GM12801 (cell line): ENCODE measurements around the gene BST1.

Experiments
- TF ChIP-seq, protein P1 (sequence below): IDR thresholded peaks from one replicate; pipeline ENCODE4 v1.5.1; 2011; ENCODE audit warnings: control low read depth; ENCODE audit not compliant: insufficient read length; ENCODE audit errors: extremely low read depth

Gene BST1

DNA sequence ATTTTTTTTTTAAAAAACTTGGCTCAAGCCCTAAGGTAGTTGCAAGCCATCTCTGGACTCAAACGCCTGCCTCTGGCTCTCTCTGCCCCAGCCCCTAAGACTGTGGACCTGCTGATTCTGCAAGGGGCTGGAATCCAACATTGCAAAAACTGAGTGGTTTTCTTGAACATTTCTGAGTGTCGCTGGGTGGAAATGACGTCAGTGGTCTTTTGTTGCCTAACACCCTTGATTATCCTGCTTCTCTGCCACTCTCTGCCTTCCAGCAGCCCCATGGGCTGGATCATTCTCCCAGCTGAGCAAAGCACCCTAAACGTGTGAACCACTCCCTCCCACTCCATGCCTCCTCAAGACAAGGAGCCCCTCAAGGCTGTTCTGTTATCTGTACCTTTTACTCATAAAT is 16.6 kb downstream of the BST1 start:
- TF ChIP-seq, protein P1, sequence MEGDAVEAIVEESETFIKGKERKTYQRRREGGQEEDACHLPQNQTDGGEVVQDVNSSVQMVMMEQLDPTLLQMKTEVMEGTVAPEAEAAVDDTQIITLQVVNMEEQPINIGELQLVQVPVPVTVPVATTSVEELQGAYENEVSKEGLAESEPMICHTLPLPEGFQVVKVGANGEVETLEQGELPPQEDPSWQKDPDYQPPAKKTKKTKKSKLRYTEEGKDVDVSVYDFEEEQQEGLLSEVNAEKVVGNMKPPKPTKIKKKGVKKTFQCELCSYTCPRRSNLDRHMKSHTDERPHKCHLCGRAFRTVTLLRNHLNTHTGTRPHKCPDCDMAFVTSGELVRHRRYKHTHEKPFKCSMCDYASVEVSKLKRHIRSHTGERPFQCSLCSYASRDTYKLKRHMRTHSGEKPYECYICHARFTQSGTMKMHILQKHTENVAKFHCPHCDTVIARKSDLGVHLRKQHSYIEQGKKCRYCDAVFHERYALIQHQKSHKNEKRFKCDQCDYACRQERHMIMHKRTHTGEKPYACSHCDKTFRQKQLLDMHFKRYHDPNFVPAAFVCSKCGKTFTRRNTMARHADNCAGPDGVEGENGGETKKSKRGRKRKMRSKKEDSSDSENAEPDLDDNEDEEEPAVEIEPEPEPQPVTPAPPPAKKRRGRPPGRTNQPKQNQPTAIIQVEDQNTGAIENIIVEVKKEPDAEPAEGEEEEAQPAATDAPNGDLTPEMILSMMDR = no peak

DNA sequence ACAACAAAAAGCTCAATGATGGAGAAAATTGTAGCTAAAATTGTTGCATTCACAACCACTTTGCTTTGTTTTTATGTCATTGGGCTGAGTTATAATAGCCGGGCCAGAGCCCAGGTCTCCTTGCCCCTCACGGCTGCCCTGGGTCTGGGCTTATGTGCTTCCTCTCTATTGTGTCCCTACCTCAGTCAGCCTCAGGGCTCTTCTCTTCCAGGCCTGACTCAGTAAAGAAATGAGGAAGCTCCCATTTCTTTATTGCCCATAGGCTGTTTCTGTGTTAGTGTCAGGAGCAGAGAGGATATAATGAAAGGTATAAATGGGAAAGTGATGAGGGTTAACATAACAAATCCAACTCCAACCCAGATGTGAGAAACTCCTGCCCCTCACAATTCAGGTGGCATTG is 18.0 kb downstream of the BST1 start:
- TF ChIP-seq, protein P1 = no peak

DNA sequence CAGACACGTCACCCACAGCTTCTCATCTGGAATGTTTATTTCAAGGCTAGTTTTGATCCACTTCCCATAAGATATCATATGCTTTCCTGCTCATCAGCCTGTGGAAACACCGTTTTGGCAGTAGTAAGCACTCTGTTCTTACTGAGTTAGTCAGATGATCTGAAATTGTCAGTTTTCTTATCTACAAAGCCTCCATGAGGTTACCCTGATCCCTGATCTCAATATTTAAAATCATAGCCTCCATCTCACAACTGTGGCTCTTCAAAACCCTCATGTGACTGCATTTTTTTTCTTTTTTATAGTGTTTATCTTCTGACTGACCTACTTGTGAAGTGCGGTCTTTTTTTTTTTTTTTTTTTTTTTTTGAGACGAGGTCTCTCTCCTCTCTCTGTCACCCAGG is 22.7 kb downstream of the BST1 start:
- TF ChIP-seq, protein P1 = no peak

DNA sequence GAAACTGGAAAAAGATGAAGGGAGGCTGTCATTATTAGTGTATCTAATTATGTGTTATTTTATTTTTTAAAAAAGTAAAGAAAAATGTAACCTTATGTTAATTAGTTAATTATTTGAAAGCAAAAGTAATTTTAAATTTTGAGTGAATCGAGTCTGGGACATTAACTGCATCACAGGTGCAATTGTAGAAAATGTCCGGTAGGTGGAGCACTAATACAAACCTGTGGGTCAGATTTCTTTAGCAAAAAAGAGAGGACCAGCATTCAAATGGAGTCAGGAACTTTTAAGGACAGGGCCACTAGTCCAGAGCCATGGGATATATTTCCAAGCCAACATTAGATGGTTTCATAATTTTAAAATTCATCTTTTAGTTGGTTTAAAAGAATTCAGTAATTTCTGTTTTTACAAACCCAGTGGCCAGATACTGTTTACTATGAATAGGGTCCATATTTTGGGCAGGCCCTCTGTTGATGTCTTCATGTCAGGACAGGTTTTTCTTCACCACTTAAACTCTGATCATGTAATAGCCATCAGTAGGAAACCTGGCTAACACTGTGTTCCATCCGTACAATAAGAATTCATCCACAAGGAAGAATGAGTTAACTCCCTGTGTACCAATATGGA is 27.2 kb downstream of the BST1 start:
- TF ChIP-seq, protein P1 = peak; percentile 1

DNA sequence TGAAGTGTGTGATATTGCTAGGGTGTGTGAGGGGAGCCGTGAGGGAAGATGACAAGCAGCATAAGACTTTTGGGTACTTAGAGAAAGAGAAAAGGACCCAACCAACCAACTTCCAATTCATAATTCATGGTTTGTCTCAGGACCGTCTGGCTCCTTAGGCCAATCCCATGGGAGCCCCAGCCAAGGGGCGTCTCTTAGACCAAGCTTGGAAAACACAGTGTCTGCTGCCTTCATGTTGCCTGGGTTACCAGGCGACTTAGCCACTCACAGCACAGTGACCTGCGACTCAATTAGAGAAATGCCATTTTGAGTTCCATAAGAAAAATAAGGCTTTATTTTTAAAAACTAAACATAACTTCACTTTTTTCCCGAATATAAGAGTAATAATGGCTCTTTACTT is 32.7 kb downstream of the BST1 start:
- TF ChIP-seq, protein P1 = no peak

DNA sequence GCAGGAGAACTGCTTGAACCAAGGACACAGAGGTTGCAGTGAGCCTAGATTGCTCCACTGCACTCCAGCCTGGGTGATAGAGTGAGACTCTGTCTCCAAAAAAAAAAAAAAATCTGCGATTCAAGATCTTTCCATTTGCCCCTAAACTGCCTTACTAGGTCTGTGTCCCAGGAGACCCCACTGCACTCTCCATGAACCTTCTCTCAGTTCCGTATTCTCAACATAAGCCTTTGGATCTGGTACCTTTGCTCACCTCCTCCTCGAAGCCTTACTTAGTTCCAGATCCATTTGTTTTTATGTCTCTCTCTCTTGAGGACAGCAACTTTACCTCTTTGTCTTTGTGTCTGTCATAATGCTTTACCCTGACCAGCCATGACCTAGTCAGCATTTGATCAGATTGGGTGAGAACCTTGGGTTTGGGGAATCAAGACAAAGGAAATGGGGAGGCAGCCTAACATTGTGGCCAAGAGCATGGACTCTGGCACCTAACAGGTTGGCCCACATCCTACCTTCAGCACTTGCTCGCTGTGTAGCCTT is 33.7 kb downstream of the BST1 start:
- TF ChIP-seq, protein P1 = no peak

DNA sequence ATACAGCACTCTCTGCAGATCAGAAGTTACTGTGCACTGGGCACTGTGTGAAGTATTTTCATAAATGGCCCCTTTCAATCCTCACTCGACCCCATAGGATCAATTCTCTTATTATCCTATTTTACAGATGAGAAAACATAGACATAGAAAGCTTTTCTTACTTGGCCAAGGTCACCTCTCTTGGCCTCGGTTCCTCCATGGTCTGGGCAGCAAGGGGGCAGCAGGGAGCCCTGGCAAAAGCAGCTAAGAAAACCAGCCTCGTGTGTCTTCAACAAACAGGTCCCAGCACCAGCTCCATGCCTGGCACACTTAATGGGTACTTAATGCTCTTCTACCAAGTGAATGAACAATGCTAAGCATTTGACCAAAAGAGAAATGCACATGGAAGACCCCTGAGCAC is 34.4 kb downstream of the BST1 start:
- TF ChIP-seq, protein P1 = no peak
